Esophagus (tissue), 2 donors: ENCODE measurements around the gene SURF6. TPM values are rescaled to one million over a fixed set of nuclear protein-coding genes. Genes with fewer than 3 reads are reported as not detected.
"Not testable (repeated sequence)": the region's sequence is repeated elsewhere in the genome, so short reads cannot be mapped to it uniquely, and the experiment has no call there.

Experiments used
- H3K27ac ChIP-seq, 2 donors: one replicate each; pipeline ENCODE4 v1.5.1; 2013; ENCODE audit warnings: low read depth in 2 of 2, mild to moderate bottlenecking in 2 of 2, inconsistent platforms in 1 of 2, low read length in 1 of 2, moderate library complexity in 1 of 2
- H3K27me3 ChIP-seq, 2 donors: one replicate each; pipeline ENCODE4 v1.6.1; 2013; ENCODE audit warnings: low read length in 2 of 2, control low read depth in 1 of 2, mild to moderate bottlenecking in 1 of 2; ENCODE audit not compliant: insufficient read depth in 2 of 2, control insufficient read depth in 1 of 2
- H3K36me3 ChIP-seq, 2 donors: one replicate each; pipeline ENCODE4 v1.6.1; 2013; ENCODE audit warnings: low read length in 1 of 2; ENCODE audit not compliant: control insufficient read depth in 2 of 2, insufficient read depth in 2 of 2
- H3K4me1 ChIP-seq, 2 donors: one replicate each; pipeline ENCODE4 v1.6.1; 2013; ENCODE audit warnings: low read length in 1 of 2; ENCODE audit not compliant: control insufficient read depth in 2 of 2, insufficient read depth in 2 of 2
- H3K4me3 ChIP-seq, 2 donors: one replicate each; pipeline ENCODE4 v1.5.1; 2013; ENCODE audit warnings: low read length in 2 of 2, mild to moderate bottlenecking in 2 of 2, low read depth in 1 of 2, moderate library complexity in 1 of 2
- H3K9me3 ChIP-seq, 2 donors: one replicate each; pipeline ENCODE4 v1.6.1; 2013; ENCODE audit warnings: mild to moderate bottlenecking in 2 of 2, low read depth in 1 of 2, low read length in 1 of 2, moderate library complexity in 1 of 2; ENCODE audit not compliant: control insufficient read depth in 2 of 2, insufficient read depth in 1 of 2
- WGBS, 2 donors: extraction: QIAGEN DNeasy Blood & Tissue Kit; methylation state at CpG; one replicate each; pipeline ENCODE4 v1.1.7; 2013; 5-methylcytosine and 5-hydroxymethylcytosine counted together
- polyA plus RNA-seq, 2 donors: library from polyadenylated mRNA; stranded (reverse); fragments of 200-250 nt; gene quantifications; one replicate each; pipeline ENCODE4 v1.2.3, GENCODE V29; 2013
- donor health status: healthy with polysubstance abuse.
- donor health status: Bipolar disorder and iron deficiency.

Gene SURF6
- polyA plus RNA-seq, 2 donors = 17.0 to 21.7 TPM

GRCh38 chr9:133304477-133305377 is 31.3 kb downstream of the SURF6 start:
- WGBS, 2 donors = 73 to 81% methylated on average over 38 of the region's 38 CpGs
- Histone ChIP-seq H3K9me3 (no peaks in the 10 kb centered on the region), H3K4me1 (peaks cover 0 to 4% of the 10 kb centered on the region in 2 donors), H3K4me3 (no peak overlapping the region), H3K27ac (no peak overlapping the region), H3K27me3 (no peaks in the 10 kb centered on the region), H3K36me3 (no peaks in the 10 kb centered on the region)

GRCh38 chr9:133304158-133304470 is 31.9 kb downstream of the SURF6 start:
- Histone ChIP-seq H3K4me1 (peaks cover 0 to 4% of the 10 kb centered on the region in 2 donors), H3K27me3 (no peaks in the 10 kb centered on the region), H3K4me3 (no peak overlapping the region), H3K36me3 (no peaks in the 10 kb centered on the region), H3K9me3 (no peaks in the 10 kb centered on the region), H3K27ac (no peak overlapping the region)
- 43 to 51% methylated on average over 13 of the region's 13 CpGs for WGBS, 2 donors

GRCh38 chr9:133303266-133304157 is 32.5 kb downstream of the SURF6 start:
- Histone ChIP-seq H3K4me1 (peaks cover 0 to 4% of the 10 kb centered on the region in 2 donors), H3K4me3 (no peak overlapping the region), H3K27me3 (no peaks in the 10 kb centered on the region), H3K27ac (no peak overlapping the region), H3K9me3 (no peaks in the 10 kb centered on the region), H3K36me3 (no peaks in the 10 kb centered on the region)
- 77 to 83% methylated on average over 26 of the region's 26 CpGs for WGBS, 2 donors

DNA sequence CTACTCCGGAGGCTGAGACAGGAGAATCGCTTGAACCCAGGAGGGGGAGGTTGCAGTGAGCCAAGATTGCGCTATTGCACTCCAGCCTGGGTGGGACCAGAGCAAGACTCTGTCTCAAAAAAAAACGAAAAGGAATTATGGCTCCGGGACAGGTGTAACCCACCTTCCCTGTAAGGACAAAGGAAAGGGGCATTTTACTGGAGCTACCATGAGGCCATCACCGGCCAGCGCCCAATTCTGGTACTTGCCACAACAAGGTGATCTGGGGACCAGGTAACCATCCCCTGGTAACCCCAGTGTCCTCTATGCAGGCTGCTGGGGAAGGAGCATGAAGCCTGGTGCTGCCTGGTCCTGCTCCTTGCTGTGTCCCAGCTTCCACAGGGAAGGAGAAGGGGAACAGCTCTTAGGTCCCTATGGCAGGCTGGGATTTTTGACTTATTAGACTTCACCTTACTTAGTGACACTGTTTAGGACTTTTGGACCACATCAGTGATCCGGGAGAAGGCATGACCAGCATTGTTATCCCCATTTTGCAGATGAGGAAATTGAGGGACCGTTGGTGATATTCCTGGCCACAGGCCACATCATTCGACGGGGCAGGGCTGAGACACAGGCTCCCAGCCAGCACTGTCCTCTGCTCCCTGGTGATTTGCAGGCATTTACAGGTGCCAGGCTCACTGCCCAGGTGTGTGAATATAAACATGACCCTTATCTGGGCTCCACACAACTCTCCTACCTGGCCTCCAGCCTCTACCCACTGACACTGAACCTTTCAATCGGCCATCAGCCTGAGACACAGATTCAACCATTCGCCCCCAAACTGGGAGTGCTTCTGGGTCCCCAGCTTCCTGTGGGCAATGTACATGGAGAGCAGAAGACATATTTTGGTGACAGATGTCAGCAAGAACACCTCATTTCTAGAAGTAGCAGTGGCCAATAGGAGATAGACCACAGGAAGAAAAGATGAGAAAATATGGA is 34.4 kb downstream of the SURF6 start:
- no peaks in the 10 kb centered on the region for H3K36me3 ChIP-seq
- H3K9me3 ChIP-seq = no peaks in the 10 kb centered on the region
- 84 to 91% methylated on average over 13 of the region's 13 CpGs for whole genome bisulfite sequencing, 2 donors
- peaks cover 0 to 4% of the 10 kb centered on the region in 2 donors for H3K4me1 ChIP-seq
- H3K4me3 ChIP-seq = no peak overlapping the region
- no peaks in the 10 kb centered on the region for H3K27me3 ChIP-seq
- no peak overlapping the region for H3K27ac ChIP-seq

- H3K27me3 ChIP-seq, H3K27ac ChIP-seq, H3K36me3 ChIP-seq, H3K4me1 ChIP-seq, H3K4me3 ChIP-seq, H3K9me3 ChIP-seq: not testable (repeated sequence)
- WGBS, 2 donors = 52 to 70% methylated on average over 10 to 16 of the region's 16 CpGs
Observed at GRCh38 chr9:133299996-133300395, 36.0 kb downstream of the SURF6 start.

- peaks cover 0 to 2% of the 10 kb centered on the region in 2 donors for H3K27me3 ChIP-seq
- 67 to 77% methylated on average over 1 of the region's 1 CpG for WGBS, 2 donors
Observed at GRCh38 chr9:133294257-133294656, 41.7 kb downstream of the SURF6 start.

GRCh38 chr9:133290751-133291302 is 45.2 kb downstream of the SURF6 start:
- WGBS, 2 donors = 90 to 91% methylated on average over 2 of the region's 2 CpGs
- H3K9me3 ChIP-seq = peaks cover 0 to 3% of the 10 kb centered on the region in 2 donors
- H3K4me1 ChIP-seq = no peaks in the 10 kb centered on the region
- no peak overlapping the region for H3K4me3 ChIP-seq
- no peak overlapping the region for H3K27ac ChIP-seq
- H3K36me3 ChIP-seq = no peaks in the 10 kb centered on the region
- H3K27me3 ChIP-seq = peaks cover 0 to 2% of the 10 kb centered on the region in 2 donors

More at GRCh38 chr9:133294257-133294656, 41.7 kb downstream of the SURF6 start:
- H3K4me3 ChIP-seq = no peak overlapping the region
- H3K4me1 ChIP-seq = no peaks in the 10 kb centered on the region
- H3K9me3 ChIP-seq = peaks cover 0 to 3% of the 10 kb centered on the region in 2 donors
- no peaks in the 10 kb centered on the region for H3K36me3 ChIP-seq
- H3K27ac ChIP-seq = no peak overlapping the region

- Histone ChIP-seq H3K27me3 (peaks cover 0 to 2% of the 10 kb centered on the region in 2 donors), H3K27ac (no peak overlapping the region), H3K4me1 (no peaks in the 10 kb centered on the region), H3K4me3 (no peak overlapping the region), H3K36me3 (no peaks in the 10 kb centered on the region), H3K9me3 (peaks cover 0 to 3% of the 10 kb centered on the region in 2 donors)
- WGBS, 2 donors = 17 to 22% methylated on average over 2 of the region's 2 CpGs
Observed at GRCh38 chr9:133286523-133286922, 49.5 kb downstream of the SURF6 start.
